HG02852 (cell line): ENCODE data around the gene HPS3.

ENCODE experiments used
- ATAC-seq: cut with Tn5 transposase; IDR thresholded peaks from one replicate; pipeline ENCODE4 v1.9.1; 2021; ENCODE audit warnings: mild to moderate bottlenecking, moderate library complexity; ENCODE audit not compliant: unreplicated experiment

The HPS3 gene

DNA sequence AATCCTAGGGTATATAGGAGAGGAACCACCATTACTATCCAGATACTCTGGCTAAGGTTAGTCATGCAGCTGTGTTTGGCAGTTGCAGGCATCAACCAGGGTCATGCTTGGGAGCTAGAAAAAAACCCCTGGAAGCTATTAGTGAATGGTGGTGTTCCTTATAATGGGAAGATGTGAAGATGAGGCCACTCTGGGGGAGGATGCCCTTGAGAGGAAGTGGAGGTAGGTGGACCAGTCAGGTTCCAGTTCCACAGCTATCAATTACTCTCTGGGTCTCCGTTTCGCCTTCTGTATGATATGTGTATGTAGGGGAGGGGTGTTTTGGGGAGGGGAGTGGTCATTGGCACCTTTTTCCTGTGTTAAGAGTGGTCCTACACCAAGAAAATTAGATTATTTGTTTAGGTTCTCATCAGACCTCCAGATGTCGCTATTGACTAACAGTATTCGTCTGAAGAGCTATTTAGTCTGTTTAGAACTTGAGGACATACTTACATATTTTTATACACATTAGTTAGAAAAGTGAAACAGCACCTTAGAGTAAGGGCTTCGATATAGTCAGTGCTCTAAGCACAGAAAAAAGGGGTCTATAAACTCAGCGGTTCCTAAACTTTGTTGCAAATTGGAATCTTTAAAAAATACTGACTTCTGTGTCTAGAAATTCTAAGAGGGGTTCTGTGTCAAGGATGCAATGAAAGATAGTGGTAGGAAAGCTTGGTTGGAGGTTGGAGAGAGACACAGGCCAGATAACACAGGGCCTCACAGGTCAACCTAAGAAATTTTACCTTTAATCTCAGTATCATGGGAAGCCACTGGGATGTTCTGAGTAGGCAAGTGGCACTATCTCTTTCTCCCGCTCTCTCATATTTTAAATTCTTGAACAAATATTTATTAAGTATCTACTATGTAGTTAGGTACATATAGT, 9.1 kb upstream of the HPS3 start:
- ATAC-seq: peak; percentile 81

DNA sequence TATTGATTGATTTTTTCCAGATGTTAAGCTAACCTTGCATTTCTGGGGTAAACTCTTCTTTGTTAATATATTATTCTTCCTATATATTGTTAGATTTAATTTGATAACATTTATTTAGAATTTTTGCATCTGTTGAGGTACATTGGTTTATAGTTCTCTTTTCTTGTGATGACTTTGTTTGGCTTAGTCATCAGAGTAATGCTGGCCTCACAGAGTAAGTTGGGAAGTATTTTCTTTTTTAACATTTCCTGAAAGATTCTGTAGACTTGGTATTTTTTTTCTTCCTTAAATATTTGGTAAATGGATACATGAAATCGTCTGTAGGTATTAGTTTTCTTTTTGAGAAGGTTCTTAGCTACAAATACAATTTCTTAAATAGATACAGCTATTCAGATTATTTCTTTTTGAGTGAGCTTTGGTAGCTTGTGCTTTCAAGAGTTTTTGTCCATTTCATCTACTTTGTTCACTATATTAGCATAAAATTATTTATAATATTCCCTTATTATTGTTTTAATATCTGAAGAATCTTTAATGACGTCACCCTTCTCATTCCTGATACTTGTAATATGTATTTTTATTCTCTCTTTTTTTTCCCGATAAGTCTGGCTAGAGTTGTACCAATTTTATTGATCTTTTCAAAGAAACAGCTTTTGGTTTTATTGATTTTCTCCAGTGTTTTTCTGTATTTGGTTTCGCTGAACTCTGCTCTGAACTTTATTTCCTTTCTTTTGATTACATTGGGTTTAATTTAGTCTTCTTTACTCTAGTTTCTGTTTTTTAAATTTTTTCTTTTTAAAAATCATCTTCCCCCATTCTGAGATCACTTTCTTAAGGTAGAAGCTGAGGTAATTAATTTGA, 6.5 kb upstream of the HPS3 start:
- ATAC-seq: no peak

DNA sequence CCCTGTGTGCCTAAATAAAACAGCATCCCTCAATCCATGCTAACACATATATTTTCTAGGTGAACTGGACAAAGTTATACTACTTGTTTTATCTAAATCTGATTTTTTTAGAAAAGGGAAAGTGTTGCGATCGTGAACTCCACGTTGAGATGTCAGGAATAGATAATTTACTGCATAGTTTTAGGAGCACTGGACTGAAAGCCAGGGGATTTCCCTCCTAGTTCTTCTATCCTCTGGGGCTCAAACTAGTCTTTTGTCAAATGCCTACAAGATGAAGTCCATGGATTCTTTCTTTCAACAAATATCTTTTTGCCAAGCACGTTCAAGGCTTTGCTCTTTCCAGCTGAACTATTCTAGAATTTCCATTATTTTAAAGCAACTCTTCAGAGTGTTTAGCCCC, 617 bp upstream of the HPS3 start:
- ATAC-seq: no peak

DNA sequence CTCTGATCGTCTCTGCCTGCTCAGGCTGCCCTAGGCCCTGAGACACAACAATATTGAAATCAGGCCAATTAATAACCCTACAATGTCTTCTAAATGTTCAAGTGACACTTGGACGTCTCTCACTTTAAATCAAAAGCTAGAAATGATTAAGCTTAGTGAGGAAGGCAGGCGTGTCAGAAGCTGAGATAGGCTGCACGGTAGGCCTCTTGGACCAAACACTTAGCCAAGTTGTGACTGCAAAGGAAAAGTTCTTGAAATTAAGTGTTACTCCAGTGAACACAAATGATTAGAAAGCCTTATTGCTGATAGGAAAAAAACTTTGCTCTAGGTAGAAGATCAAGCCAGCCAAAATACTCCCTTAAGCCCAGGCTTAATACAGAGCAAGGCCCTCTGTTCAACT, 2.2 kb downstream of the HPS3 start:
- no peak for ATAC-seq

DNA sequence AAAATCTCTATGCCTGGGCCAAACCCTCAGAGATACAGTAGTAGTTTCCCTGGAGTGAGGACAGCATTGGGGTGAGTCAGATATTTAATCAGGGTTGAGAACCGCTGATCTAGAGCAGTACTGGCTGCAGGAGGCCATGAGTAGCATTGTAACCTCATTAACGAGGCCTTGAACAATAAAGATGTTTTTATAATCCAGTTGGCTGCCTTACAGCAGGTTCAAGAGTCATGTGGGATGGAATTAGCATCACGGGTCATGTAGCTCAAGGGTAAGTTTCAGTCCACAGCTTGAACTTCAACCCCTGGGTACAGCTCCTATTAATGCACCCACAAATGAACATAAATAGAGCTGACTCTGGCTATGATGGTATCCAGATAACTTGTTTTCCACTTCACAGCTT, 5.1 kb downstream of the HPS3 start:
- no peak for ATAC-seq

DNA sequence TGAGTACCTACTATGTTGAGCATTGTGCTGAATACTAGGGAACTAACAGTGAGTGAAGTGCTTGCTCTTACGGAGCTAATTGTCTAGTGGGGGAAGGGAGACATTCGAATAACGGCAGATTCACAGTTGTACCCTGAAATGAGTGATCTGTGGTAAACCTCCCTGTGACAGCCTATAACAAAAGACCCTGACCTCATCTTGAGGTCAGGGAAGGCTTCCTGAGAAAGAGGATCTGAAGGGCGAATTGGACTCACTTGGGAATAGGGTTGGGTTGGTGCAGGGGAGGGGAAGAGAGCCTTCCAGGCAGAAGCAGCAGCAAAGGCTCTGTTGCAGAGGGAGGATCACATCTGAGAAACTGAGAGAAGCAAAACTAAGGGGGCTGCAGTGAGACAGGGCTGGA, 13.2 kb downstream of the HPS3 start:
- ATAC-seq: no peak

DNA sequence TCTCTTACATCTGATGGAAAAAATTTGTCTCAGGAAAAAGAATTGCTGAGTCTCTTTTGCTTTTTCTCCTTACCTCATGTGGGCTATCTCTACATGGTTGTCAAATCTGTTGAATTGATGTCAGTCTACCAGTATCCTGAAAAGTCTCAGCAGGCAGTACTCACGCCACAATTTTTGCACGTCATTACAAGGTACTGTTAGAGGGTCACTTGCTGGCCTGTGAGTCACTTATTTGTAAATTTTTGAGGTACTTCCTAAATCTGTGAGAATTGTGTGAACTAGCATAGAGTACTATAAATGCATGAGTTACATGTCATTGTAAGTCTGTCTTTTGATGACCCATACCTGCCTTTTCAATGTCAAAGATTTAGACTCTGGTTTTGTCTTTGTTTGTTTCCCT, 15.9 kb downstream of the HPS3 start:
- no peak for ATAC-seq

DNA sequence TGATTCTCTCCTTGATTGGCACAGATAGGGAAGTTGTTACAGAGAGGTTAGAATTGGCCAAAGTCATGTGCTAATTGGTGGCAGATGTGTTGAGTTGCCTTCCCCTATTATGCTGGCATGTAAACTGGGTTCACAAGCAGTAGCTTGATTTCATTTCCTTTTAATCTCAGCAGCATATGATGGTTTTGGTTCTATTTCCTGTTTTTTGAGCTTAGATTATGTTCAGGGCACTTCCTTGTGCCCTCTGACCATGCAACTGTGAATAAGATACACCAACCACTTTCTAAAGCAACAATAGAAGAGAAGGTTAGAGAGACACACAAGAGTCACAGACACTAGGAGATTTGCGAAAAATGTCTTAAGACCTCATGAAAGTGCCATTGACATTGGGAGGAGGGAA, 16.5 kb downstream of the HPS3 start:
- ATAC-seq: peak; percentile 70

DNA sequence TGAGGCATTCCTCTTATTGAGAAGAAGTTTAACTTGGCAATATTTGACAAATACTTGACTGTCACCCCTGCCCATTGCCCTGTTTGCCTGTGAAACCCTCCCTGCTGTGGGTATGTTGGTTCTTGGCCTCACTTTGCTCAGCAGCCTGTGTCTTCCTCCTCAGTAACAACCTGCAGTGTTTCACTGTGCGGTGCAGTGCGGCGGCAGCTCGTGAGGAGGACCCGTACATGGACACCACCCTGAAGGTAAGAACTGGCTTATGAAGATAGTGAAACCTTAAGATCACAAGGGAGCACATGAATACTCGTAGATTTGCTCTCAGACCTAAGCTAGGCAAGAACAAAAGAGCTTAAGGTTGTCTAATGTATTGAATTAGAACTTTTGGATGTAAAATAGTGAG, 21.0 kb downstream of the HPS3 start:
- ATAC-seq: no peak

DNA sequence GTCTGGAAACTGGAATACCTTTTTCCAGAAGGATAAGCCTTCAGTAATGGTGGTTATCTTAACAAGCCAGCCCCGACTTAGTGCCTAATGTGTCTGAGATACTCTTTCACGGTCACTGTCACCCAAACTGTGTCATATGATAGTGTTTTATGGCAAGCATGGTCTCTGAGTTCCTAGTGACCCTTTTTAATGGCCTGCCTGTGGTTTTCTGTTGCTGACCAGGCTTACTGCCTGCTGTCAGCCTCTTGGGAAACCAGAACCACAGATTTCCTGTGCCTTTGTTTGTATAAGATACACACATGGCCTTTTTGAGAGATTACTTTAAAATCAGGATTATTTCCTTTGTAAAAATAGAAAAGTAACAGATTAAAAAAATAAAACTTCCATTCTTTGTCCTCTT, 22.4 kb downstream of the HPS3 start:
- ATAC-seq: no peak

DNA sequence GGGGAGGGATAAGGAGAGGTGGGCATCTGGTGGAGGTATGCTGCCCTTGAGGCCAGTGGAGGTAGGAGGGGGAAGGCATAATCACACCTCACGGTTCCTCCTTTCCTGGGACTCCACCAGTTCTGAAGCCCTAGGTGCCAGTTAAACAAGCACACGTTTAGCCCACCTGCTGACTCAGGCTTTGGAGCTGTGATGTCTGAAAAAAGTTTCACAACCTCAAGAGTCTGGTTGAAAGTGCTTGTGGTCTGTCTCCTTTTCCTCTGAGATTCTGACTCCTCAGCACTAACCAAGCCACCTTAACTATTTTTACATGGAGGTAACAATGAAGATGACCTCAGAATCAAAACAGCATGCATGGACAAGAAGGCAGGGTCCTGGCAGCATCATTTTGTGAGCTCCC, 23.0 kb downstream of the HPS3 start:
- ATAC-seq: peak; percentile 94

DNA sequence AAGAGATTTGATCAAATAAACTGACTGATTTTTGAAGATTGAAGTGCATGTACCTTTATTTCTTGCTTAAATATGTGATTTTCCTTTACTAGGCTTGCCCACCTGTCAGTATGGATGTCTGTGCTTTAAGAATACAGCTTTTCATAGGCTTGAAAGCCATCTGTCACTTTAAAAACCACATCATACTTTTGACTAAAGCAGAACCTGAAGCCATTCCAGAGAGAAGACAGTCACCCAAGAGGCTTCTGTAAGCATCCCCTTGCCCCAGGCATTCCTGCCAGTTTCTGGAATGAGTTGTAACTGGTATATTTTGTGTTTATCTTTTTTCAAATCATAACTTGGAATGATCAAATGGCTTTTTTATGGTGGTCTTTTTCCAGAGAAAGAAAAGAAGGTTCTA, 24.0 kb downstream of the HPS3 start:
- ATAC-seq: no peak

DNA sequence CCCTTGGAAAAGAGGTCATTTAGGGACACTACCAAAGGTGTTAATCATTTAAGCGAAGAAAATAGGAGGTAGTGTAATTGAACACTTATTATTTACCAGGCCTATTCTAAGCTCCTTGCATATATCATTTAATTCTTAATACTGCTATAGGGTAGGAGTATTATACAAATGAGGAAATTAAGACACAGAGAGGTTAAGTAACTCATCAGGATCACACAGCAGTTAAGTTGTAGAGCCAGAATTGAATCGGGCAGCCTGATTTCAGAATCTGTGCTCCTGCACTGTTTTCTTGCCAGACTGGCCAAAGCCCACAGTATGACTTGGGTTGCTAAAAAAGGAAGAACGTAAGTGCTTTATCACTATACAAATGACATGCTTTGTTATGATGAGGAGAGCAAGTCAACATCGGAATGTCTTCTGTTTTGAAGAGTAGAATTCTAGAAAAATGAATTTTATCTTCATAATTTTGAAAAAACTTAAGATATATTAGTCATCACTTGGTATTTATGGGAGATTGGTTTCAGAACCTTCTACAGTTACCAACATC, 31.4 kb downstream of the HPS3 start:
- no peak for ATAC-seq

DNA sequence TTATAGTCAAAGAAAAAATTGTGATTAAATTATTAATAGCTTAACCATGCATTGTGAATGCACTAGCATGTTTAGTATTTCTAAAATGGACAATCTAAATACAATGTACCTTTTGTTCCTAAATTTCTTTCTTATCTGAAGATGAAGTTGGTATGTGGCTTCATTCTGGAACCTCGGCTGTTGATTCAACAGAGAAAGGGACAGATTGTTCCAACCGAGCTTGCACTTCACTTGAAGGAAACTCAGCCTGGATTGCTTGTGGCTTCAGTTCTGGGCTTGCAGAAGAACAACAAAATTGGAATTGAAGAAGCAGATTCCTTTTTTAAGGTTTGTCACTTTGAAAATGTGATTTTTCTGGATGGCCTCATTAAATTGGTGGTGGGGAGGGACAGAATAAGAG, 32.6 kb downstream of the HPS3 start:
- ATAC-seq: no peak

DNA sequence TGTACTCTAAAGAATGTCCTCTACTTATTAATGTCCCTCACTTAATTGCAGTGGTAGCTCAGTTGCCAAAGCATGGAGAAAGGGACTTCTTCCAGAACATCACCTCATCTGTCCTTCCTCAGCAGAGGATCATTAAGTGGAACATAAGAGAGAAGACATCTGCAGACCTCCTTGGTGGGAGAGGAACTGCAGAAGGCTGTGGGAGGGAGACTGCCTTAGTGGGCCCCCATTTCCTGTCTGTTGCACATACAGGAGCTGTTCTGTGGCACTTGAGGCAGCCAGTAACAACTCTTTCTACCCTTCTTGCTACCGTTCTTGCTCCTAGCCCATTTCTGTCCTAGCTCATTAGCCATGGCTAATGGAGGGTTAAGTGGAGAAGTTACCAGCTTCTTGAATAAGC, 33.6 kb downstream of the HPS3 start:
- no peak for ATAC-seq

DNA sequence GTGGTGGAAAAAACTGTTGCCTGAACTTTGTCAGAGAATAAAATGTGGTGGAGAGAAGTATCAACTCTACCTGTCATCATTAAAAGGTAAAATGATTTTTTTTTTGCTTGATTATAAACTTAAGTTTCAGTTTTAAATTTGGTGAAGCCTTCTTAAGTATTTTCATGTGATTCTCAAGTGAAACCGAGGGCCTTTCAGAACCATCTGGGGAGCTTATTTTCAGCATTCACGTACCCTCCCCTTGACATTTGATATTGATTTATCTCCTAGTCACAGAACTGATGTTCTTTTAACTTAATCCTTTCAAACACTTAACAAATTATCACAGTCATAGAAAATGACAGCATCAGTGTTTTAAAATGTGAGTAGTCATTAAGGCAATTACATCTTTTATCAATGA, 38.5 kb downstream of the HPS3 start:
- no peak for ATAC-seq

DNA sequence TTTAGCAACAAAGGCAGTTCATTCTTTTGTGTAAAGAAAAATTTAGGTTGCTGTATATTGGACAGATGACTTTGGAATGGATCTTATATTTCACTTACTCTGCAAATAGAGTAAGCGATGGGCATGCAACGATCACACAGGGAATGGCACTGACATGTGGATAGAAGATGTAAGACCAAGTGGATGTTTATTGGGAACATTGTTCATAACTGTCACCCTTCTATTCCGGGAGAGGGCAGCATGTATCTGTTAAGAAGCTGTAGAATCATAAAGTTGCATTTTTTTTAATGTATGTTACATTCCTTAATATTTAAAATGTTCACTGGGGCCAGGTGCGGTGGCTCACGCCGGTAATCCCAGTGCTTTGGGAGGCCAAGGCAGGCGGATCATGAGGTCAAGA, 41.2 kb downstream of the HPS3 start:
- no peak for ATAC-seq

DNA sequence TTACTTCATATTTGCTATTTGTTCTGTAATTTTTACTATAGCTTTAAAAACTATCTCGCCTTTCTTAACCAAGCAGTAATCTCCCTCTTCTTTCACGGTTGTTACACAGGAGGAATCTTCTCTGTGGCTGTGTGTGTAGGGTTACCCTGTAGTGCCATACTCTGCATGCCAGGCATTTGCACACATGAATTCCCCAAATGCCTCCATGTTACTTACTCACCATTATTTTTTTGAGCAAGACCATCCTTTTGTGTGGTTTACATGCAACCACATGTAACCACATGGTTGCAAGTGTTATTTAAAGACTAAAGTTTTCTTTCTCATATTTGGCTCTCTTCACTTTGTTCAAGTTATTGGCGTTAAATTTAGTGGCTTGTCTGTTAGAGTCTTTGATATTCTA, 45.5 kb downstream of the HPS3 start:
- peak; percentile 94 for ATAC-seq

DNA sequence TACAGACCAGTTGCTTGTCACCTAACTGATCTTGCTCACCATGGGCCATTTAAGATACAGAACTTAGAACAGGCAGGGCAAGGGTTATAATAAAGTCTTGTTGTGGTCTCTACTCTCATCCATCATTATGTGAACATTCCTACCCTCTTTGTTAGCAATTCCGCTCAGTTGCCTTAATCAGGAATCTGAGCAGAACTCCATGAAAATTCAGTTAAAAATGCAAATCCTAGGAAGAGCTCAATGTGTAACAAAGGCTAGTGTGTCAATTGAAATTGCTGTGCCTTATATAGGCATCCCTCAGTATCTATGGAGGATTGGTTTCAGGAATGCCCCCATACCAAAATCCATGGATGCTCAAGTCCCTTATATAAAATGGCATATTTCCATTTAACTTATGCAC, 47.7 kb downstream of the HPS3 start:
- no peak for ATAC-seq

DNA sequence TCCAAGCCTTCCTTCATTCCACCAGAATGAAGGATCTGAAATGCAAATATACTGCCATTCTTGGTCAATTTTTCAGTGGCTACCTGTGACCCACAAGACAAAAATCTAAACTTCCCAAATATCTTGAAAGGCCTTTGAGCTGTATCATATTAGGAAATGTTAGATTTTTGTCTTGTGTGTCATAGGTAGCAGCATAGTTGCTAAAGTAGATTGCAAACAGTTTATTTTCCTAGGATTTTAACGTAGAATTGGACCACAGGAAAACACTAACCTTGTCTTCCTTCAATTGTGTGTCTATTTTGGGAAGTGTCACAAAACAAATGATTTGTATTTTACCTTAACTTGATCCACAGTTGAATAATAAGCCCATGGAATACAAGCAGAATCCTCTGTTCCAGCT, 49.8 kb downstream of the HPS3 start:
- no peak for ATAC-seq

DNA sequence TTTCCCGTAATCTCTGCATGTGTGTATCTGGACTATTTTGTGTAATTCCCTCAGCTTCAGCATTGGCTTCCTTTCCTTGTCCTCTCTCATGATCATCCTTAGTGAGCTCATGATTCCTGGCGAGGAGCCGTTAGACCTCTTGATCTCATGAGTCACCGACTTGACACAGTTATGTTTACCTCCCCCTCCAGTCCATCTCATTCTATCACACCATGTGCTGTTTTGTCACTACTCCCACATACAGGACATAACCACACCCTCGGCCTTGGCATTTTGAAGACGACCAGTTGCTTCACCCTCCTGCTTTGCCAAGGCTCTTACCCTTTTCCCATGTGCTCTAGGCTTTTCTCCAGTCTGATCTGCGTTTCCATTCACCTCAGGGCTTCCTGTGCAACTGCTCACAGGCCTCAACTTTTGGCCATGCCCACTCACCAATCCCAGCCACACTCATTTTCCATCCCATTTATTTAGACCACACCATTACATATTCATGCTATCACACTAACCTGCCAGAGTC, 50.7 kb downstream of the HPS3 start:
- no peak for ATAC-seq

DNA sequence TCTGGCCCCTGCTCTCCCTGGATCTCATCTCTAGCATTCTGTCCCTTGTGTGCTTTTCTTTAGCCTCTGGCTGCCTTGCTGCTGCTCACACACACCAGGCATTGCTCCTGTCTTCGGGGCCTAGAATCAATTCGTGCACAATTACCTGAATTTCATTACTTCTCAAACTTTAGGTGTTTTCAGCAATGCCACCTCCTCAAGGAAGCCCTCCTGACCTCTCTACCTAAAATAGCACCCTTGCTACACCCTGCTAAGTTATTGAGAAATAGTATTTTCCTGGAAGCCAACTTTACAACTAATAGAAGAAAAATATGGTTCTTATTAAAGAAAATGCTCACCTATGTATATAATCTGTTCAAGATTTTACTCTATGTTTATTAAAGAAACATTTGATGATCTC, 51.7 kb downstream of the HPS3 start:
- no peak for ATAC-seq
